ENCODE data around the gene SPATA4.

The SPATA4 gene

DNA sequence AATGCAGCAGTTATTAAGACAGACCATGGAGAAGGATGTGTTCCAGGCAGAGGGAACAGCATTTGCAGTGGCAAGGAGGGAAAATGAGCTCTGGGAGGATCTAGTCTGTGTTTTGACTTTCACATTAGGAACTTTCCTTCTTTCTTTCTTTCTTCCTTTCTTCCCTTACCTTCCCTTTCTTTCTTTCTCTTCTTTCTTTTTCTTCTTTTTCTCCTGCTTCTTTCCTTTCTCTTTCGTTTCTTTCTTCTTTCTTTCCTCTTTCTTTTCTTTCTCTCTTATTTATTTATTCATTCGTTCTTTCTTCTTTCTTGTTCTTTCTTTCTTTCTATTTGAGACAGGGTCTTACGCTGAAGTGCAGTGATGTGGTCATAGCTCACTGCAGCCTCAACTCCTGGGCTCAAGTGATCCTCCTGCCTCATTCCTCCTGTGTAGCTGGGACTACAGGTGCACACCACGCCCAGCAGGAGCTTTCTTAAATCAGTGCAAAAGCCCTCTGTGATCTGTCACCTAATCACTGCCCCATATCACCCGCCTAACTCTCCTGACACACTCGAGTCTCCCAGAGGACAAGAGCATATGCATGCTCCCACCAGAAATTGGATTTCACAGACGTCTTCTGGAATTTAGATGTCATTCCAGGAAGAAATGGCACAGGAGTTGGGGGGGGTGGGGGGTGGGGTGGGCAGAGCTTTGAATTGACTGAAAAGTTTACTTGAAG, 15.4 kb upstream of the SPATA4 start:
- Histone ChIP-seq H3K36me3 (ENCODE audit: insufficient read depth) (no peaks in the 10 kb centered on the region), H3K27ac (no peak overlapping the region), H3K4me2 (no peak overlapping the region), H2AFZ (ENCODE audit: low read depth) (no peak overlapping the region), H3K79me2 (ENCODE audit: insufficient read depth, low read depth) (no peaks in the 10 kb centered on the region), H3K27me3 (ENCODE audit: insufficient read depth, low read depth) (no peaks in the 10 kb centered on the region), H3K9ac (no peak overlapping the region), H3K4me3 (IDR thresholded peaks at IDR 0.05; ENCODE audit: insufficient read depth, low read depth, low read length) (no peak overlapping the region), H4K20me1 (ENCODE audit: insufficient read depth) (no peaks in the 10 kb centered on the region), H3K4me1 (ENCODE audit: low read depth, poor library complexity, severe bottlenecking) (no peaks in the 10 kb centered on the region)
- TF ChIP-seq, protein P1, sequence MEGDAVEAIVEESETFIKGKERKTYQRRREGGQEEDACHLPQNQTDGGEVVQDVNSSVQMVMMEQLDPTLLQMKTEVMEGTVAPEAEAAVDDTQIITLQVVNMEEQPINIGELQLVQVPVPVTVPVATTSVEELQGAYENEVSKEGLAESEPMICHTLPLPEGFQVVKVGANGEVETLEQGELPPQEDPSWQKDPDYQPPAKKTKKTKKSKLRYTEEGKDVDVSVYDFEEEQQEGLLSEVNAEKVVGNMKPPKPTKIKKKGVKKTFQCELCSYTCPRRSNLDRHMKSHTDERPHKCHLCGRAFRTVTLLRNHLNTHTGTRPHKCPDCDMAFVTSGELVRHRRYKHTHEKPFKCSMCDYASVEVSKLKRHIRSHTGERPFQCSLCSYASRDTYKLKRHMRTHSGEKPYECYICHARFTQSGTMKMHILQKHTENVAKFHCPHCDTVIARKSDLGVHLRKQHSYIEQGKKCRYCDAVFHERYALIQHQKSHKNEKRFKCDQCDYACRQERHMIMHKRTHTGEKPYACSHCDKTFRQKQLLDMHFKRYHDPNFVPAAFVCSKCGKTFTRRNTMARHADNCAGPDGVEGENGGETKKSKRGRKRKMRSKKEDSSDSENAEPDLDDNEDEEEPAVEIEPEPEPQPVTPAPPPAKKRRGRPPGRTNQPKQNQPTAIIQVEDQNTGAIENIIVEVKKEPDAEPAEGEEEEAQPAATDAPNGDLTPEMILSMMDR (conservative IDR thresholded peaks at IDR 0.05; ENCODE audit: low read depth, low read length): no peak

DNA sequence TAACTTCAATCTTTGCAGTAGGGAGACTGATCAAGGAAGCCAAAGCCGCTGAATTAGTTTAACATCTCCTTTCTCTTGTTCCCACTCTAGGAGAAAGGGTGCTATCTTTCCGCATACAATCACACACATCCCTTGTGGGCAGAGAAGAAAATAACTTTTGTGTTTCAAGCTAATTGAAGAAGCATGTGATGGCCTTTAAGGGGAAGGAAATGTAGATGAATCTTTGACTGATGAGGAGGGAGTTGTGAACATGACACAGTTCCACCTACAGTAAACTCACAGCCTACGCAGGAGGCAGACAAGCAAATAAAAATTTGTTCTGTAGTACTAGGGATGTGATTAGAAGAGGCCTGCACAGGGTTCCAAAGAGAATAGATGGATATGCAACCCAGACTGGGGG, 14.7 kb upstream of the SPATA4 start:
- H3K4me2 ChIP-seq: no peak overlapping the region
- no peak overlapping the region for H2AFZ ChIP-seq (ENCODE audit: low read depth)
- no peaks in the 10 kb centered on the region for H4K20me1 ChIP-seq (ENCODE audit: insufficient read depth)
- TF ChIP-seq, protein P1 (conservative IDR thresholded peaks at IDR 0.05; ENCODE audit: low read depth, low read length): no peak
- no peak overlapping the region for H3K27ac ChIP-seq
- no peaks in the 10 kb centered on the region for H3K4me1 ChIP-seq (ENCODE audit: low read depth, poor library complexity, severe bottlenecking)
- no peak overlapping the region for H3K4me3 ChIP-seq (IDR thresholded peaks at IDR 0.05; ENCODE audit: insufficient read depth, low read depth, low read length)
- H3K79me2 ChIP-seq (ENCODE audit: insufficient read depth, low read depth): no peaks in the 10 kb centered on the region
- no peaks in the 10 kb centered on the region for H3K36me3 ChIP-seq (ENCODE audit: insufficient read depth)
- no peak overlapping the region for H3K9ac ChIP-seq
- H3K27me3 ChIP-seq (ENCODE audit: insufficient read depth, low read depth): no peaks in the 10 kb centered on the region

DNA sequence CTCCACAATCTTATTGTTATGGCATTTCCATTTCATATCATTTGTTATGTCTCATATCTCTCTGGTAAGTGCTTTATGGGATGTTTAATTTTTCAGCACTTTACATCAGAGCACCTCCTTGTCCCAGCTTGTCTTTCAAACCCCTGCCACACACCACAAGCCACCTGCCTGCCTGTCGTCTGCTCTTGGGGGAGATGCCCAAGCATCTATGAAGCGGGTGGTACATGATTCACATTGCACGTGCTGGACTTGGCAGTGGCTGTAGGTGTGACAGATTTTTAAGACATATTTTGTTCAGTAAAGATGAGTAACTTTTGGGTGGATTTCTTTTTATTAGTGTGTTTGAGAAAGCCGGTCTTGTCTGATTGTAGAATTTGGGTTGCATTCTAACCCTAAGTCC, 14.2 kb upstream of the SPATA4 start:
- Histone ChIP-seq H3K4me2 (no peak overlapping the region), H3K4me3 (IDR thresholded peaks at IDR 0.05; ENCODE audit: insufficient read depth, low read depth, low read length) (no peak overlapping the region), H3K36me3 (ENCODE audit: insufficient read depth) (no peaks in the 10 kb centered on the region), H3K4me1 (ENCODE audit: low read depth, poor library complexity, severe bottlenecking) (no peaks in the 10 kb centered on the region), H3K27me3 (ENCODE audit: insufficient read depth, low read depth) (no peaks in the 10 kb centered on the region), H3K79me2 (ENCODE audit: insufficient read depth, low read depth) (no peaks in the 10 kb centered on the region), H4K20me1 (ENCODE audit: insufficient read depth) (no peaks in the 10 kb centered on the region), H3K27ac (no peak overlapping the region), H3K9ac (no peak overlapping the region), H2AFZ (ENCODE audit: low read depth) (no peak overlapping the region)
- TF ChIP-seq, protein P1 (conservative IDR thresholded peaks at IDR 0.05; ENCODE audit: low read depth, low read length): no peak

DNA sequence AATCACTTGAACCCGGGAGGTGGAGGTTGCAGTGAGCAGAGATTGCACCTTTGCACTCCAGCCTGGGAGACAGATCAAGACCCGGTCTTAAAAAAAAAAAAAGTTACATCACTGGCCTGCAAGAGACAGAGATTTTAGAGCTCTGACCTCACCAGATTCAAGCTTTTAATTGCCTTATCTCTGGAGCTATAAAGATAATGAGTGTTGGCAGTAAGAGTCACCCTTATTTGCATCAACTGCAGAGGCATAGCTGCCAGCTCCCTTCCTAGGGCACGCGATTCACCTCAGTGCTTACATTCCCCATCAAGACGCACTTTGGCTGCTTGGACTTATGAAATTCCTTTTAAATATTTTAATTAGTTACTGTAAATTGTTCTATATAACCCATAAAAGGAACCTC, 12.5 kb upstream of the SPATA4 start:
- Histone ChIP-seq H3K9ac (no peak overlapping the region), H4K20me1 (ENCODE audit: insufficient read depth) (no peaks in the 10 kb centered on the region), H3K79me2 (ENCODE audit: insufficient read depth, low read depth) (no peaks in the 10 kb centered on the region), H3K4me3 (IDR thresholded peaks at IDR 0.05; ENCODE audit: insufficient read depth, low read depth, low read length) (no peak overlapping the region), H3K4me1 (ENCODE audit: low read depth, poor library complexity, severe bottlenecking) (no peaks in the 10 kb centered on the region), H2AFZ (ENCODE audit: low read depth) (no peak overlapping the region), H3K27me3 (ENCODE audit: insufficient read depth, low read depth) (no peaks in the 10 kb centered on the region), H3K27ac (no peak overlapping the region), H3K4me2 (no peak overlapping the region), H3K36me3 (ENCODE audit: insufficient read depth) (no peaks in the 10 kb centered on the region)
- TF ChIP-seq, protein P1 (conservative IDR thresholded peaks at IDR 0.05; ENCODE audit: low read depth, low read length): no peak

All from KMS-11 (cell line).